ENCODE data around the gene ERBB2. TPM values are rescaled to one million over a fixed set of nuclear protein-coding genes. Genes with fewer than 3 reads are reported as not detected.

Gene ERBB2
- total and polyA plus RNA-seq, 10 of the 15 experiments (the other 5 are each of a cell fraction or from before 2014, with no cell fraction given): 0.39 to 7.0 (median 4.3) TPM

- no peak for TF ChIP-seq REST (IDR thresholded peaks at IDR 0.05; ENCODE audit: low read depth, low read length)
- no peak for TF ChIP-seq NKRF (conservative IDR thresholded peaks at IDR 0.05)
- TF ChIP-seq TARDBP (IDR thresholded peaks at IDR 0.05; ENCODE audit: borderline replicate concordance): no peak; the same call in 1 of the 2 replicates
- TF ChIP-seq HDAC6 (IDR thresholded peaks at IDR 0.05; ENCODE audit: unreplicated experiment): no peak
- no peak for TF ChIP-seq RB1 (IDR thresholded peaks at IDR 0.05; ENCODE audit: borderline replicate concordance)
- peak; percentile 50; the same call in 1 of the 2 replicates for TF ChIP-seq BCL11A (IDR thresholded peaks at IDR 0.05; ENCODE audit: low read depth, low read length)
- no peak for TF ChIP-seq BACH1 (IDR thresholded peaks at IDR 0.05; ENCODE audit: borderline replicate concordance)
- TF ChIP-seq STAT1 (conservative IDR thresholded peaks at IDR 0.05): no peak
- TF ChIP-seq CHD1 (IDR thresholded peaks at IDR 0.05; ENCODE audit: low read depth, low read length): peak; percentile 33; the same call in 1 of the 2 replicates
- TF ChIP-seq CUX1 (IDR thresholded peaks at IDR 0.05; ENCODE audit: insufficient replicate concordance, low read depth, low read length): peak; percentile 44
- TF ChIP-seq, protein P1, sequence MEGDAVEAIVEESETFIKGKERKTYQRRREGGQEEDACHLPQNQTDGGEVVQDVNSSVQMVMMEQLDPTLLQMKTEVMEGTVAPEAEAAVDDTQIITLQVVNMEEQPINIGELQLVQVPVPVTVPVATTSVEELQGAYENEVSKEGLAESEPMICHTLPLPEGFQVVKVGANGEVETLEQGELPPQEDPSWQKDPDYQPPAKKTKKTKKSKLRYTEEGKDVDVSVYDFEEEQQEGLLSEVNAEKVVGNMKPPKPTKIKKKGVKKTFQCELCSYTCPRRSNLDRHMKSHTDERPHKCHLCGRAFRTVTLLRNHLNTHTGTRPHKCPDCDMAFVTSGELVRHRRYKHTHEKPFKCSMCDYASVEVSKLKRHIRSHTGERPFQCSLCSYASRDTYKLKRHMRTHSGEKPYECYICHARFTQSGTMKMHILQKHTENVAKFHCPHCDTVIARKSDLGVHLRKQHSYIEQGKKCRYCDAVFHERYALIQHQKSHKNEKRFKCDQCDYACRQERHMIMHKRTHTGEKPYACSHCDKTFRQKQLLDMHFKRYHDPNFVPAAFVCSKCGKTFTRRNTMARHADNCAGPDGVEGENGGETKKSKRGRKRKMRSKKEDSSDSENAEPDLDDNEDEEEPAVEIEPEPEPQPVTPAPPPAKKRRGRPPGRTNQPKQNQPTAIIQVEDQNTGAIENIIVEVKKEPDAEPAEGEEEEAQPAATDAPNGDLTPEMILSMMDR (IDR thresholded peaks at IDR 0.05 in 2 of 3, conservative IDR thresholded peaks at IDR 0.05 in 1 of 3; ENCODE audit: control insufficient read depth in 2 of 3, extremely low read depth in 1 of 3, insufficient read depth in 1 of 3, low read depth in 3 of 3, low read length in 3 of 3): no peak
- TF ChIP-seq, protein P2, sequence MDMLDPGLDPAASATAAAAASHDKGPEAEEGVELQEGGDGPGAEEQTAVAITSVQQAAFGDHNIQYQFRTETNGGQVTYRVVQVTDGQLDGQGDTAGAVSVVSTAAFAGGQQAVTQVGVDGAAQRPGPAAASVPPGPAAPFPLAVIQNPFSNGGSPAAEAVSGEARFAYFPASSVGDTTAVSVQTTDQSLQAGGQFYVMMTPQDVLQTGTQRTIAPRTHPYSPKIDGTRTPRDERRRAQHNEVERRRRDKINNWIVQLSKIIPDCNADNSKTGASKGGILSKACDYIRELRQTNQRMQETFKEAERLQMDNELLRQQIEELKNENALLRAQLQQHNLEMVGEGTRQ (IDR thresholded peaks at IDR 0.05; ENCODE audit: borderline replicate concordance, low read depth, low read length): no peak
Measured at GRCh38 chr17:39757931-39758873, 58.3 kb downstream of the ERBB2 start (continued).
